Measurements from ENCODE around the gene POLA1.
A peak's percentile ranks its signal among the peaks of the same experiment; 100 is the strongest.

DNA sequence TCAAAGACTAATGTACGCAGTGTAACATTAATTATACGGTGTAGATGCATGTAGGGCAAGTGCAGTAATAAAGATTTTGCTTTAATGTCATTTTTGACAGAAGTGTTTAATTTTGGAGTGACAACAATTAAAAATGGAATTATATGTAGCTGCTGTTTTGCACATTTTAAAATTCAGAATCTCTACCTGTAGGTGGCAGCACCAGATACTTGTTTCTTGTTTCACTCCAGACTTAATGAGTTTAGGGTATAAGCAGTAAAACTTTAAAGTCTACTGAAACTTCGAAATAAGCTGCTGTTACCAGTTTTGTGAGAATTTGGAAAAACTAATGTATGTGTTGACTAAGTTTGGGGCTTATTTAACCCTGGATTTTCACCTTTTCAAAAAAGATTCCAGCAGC is 144.9 kb downstream of the POLA1 start:
- TF ChIP-seq CTCF (IDR thresholded peaks at IDR 0.05; ENCODE audit: poor library complexity) (peak; percentile 89), EZH2phosphoT487 (IDR thresholded peaks at IDR 0.05; ENCODE audit: low read depth, severe bottlenecking, unreplicated experiment) (no peak)

Measured in hepatocyte (in vitro differentiated cells).